Large intestine (tissue), 3 donors: ENCODE measurements around the gene CENPB. TPM values are rescaled to one million over a fixed set of nuclear protein-coding genes. Genes with fewer than 3 reads are reported as not detected.
"Not testable (repeated sequence)": the region's sequence is repeated elsewhere in the genome, so short reads cannot be mapped to it uniquely, and the experiment has no call there.

Experiments used
- DNase-seq, 2 donors: peaks; one replicate each; pipeline versions ENCODE4 v3.0.0 to v3.0.0-alpha.2; 2013
- H3K27ac ChIP-seq: one replicate; pipeline ENCODE4 v1.5.1; 2013; ENCODE audit warnings: low read length
- H3K27me3 ChIP-seq: 2 replicates; pipeline ENCODE4 v1.6.1; 2013; ENCODE audit warnings: low read length; ENCODE audit not compliant: control insufficient read depth, insufficient read depth
- H3K36me3 ChIP-seq: 2 replicates; pipeline ENCODE4 v1.6.1; 2013; ENCODE audit warnings: low read length; ENCODE audit not compliant: control insufficient read depth, insufficient read depth
- H3K4me1 ChIP-seq: one replicate; pipeline ENCODE4 v1.6.1; 2013; ENCODE audit warnings: low read length; ENCODE audit not compliant: control insufficient read depth, insufficient read depth
- H3K4me3 ChIP-seq: one replicate; pipeline ENCODE4 v1.5.1; 2013; ENCODE audit warnings: low read length
- H3K9me3 ChIP-seq: one replicate; pipeline ENCODE4 v1.6.1; 2013; ENCODE audit warnings: mild to moderate bottlenecking, low read depth, low read length, moderate library complexity; ENCODE audit not compliant: control insufficient read depth
- WGBS: methylation state at CpG from one replicate; pipeline ENCODE4 v1.1.5; 2013; ENCODE audit warnings: low lambda C conversion rate; ENCODE audit not compliant: insufficient coverage; 5-methylcytosine and 5-hydroxymethylcytosine counted together
- polyA plus RNA-seq: library from polyadenylated mRNA; unstranded; fragments of 120-200 nt; gene quantifications from one replicate; pipeline ENCODE4 v1.2.1, GENCODE V29; 2013

The CENPB gene
- polyA plus RNA-seq, 1 donor, result 57.5 TPM

- not testable (repeated sequence) for H3K27ac ChIP-seq, H3K27me3 ChIP-seq, DNase-seq, H3K4me3 ChIP-seq
- Histone ChIP-seq H3K9me3 (peaks cover 12% of the 10 kb centered on the region), H3K4me1 (peaks cover 23% of the 10 kb centered on the region), H3K36me3 (peaks cover 13% of the 10 kb centered on the region)
- WGBS, result no CpG with 5 or more reads among the region's 4 CpGs
These were observed 2.7 kb upstream of the CENPB start for GRCh38 chr20:3789201-3789600.

DNA sequence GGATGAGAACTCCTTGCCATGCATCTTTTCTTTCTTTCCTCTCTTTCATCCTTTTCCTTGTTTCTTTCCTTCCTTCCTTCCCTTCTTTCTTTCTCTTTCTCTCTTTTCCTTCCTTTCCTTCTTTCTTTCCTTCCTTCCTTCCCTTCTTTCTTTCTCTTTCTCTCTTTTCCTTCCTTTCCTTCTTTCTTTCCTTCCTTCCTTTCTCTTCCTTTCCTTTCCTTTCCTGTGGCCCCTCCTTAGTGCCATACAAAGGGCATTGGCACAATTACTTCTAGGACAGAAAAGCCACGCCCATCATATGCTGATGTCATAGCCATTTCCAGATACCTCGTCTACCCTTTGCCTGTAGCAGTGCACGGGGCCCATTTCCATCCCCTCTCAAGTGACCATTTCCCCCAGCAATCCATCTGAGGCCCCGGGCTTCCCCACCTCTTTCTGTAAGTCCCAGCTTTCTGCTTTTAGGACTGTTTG is 2.2 kb upstream of the CENPB start:
- no peak overlapping the region for H3K27ac ChIP-seq
- no peaks in the 10 kb centered on the region for H3K27me3 ChIP-seq
- H3K4me1 ChIP-seq, result peaks cover 26% of the 10 kb centered on the region
- H3K4me3 ChIP-seq, result no peak overlapping the region
- 100% methylated on average over 1 of the region's 4 CpGs for WGBS
- peaks cover 15% of the 10 kb centered on the region for H3K36me3 ChIP-seq
- peaks cover 12% of the 10 kb centered on the region for H3K9me3 ChIP-seq
- peak; percentile 65 to 81 for DNase-seq

DNA sequence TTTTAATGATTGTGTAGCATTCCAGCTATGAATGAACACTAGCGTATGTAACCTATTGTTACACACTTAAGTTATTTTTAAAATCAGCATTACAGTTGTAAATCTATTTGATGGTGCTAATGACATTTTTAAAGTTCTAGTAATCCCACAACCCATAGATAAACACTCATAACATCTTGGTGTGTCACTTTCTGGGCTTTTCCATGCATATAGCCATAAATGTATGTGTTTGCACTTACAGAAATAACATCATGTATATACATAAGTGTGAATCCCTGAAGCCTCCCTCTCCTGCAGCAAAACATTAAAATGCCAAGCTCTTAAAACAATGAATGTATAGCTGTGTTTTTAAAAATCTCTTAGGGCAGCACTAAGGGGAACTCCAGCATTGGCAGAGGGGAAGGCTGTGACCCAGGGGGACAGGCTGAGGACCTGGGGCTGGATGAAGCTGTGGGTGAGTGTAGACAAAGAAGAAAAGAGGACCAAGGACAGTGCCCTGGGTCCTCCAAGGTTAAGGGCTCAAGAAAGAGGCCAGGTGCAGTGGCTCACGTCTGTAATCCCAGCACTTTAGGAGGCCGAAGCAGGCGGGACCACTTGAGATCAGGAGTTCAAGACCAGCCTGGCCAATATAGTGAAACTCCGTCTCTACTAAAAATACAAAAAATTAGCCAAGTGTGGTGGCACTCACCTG is 929 bp upstream of the CENPB start:
- DNase-seq, result no peak
- Histone ChIP-seq H3K4me3 (peak overlapping the region; percentile 32), H3K27ac (no peak overlapping the region), H3K27me3 (no peaks in the 10 kb centered on the region), H3K36me3 (peaks cover 22% of the 10 kb centered on the region), H3K9me3 (peaks cover 12% of the 10 kb centered on the region), H3K4me1 (peaks cover 38% of the 10 kb centered on the region)
- WGBS, result no CpG with 5 or more reads among the region's 5 CpGs

DNA sequence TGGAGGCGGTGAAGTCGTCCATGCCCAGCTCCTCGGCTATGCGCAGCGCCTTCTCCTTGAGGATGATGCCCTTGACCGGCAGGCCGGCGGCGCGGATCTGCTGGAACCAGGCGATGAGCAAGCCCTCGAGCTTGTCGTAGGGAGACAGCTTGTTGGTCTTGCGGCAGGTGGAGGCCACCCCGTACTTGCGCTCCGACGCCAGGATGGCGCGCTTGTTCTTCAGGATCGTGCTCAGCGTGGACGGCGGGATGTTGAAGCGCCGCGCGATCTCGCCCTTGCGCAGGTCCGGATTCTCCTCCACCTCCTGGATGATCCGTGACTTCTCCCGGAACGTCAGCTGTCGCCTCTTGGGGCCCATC is 435 bp downstream of the CENPB start:
- peak; percentile 56 to 78 for DNase-seq
- H3K27me3 ChIP-seq, result no peaks in the 10 kb centered on the region
- H3K36me3 ChIP-seq, result peaks cover 22% of the 10 kb centered on the region
- peak overlapping the region; percentile 68 for H3K27ac ChIP-seq
- peak overlapping the region; percentile 71 for H3K4me3 ChIP-seq
- H3K9me3 ChIP-seq, result peaks cover 12% of the 10 kb centered on the region
- H3K4me1 ChIP-seq, result peaks cover 50% of the 10 kb centered on the region
- no CpG with 5 or more reads among the region's 35 CpGs for WGBS

DNA sequence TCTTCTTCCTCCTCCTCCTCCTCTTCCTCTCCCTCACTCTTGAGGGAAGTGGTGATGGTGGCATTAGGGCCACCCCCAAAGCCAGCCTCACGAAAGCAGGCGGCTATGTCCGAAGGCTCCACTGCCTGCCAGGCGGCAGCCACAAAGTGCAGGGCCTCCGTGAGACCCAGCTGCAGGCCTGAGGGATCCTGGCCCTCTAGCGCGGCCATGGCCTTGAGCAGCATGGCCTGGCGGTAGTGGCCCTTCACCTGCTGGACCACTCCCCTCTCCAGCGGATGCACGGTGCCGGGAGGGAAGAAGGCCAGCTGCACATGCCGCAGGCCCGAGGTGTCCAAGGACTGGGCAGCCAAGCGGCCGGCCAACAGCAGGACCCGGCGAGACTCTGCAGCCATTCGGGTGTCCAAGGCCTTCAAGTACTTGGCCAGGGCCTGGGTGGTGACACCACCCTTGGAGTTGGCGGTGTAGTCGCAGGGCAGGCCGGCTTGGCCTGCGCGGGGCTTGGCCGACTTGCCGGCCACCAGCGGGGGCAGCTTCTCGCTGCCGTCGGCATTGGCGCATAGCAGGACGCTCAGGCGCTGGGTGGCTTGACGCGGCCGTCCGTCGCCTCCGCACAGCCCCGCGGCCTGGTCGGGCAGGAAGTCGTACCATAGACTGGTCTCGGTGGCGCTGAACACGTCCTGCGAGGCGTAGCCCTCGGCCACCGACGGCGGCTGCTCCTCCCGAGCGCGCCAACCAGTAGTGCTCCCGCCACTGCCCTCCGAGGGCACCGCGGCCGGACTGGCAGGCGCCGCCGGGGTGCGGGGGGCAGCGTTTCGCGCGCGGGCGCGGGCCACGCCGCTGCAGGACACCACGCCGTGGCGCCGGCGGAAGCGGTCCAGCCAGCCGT is 1.1 kb downstream of the CENPB start:
- WGBS, result no CpG with 5 or more reads among the region's 79 CpGs
- H3K4me1 ChIP-seq, result peaks cover 56% of the 10 kb centered on the region

DNA sequence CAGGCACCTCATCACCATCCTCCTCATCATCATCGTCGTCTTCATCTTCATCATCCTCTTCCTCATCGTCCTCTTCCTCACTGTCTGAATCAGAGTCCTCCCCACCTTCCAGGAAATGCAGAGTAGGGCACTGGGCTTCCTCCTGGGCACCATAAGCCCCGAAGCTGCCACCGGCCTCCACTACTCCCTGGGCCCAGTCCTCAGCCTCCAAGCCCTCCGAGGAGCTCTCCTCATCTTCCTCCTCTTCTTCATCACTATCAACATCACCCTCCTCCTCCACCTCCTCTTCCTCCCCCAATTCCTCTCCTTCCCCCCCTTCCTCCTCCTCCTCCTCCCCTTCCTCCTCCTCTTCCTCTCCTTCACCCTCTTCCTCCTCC is 1.7 kb downstream of the CENPB start:
- Histone ChIP-seq H3K27ac (no peak overlapping the region), H3K4me3 (peak overlapping the region; percentile 11), H3K9me3 (peaks cover 12% of the 10 kb centered on the region), H3K36me3 (peaks cover 22% of the 10 kb centered on the region), H3K27me3 (peaks cover under 1% of the 10 kb centered on the region), H3K4me1 (peaks cover 56% of the 10 kb centered on the region)
- WGBS, result 95% methylated on average over 4 of the region's 6 CpGs
- DNase-seq, result no peak

More for the DNA sequence above, 1.1 kb downstream of the CENPB start:
- H3K27ac ChIP-seq, result peak overlapping the region; percentile 68
- H3K9me3 ChIP-seq, result peaks cover 12% of the 10 kb centered on the region
- H3K27me3 ChIP-seq, result no peaks in the 10 kb centered on the region
- peak overlapping the region; percentile 71 for H3K4me3 ChIP-seq
- peak in 1 of 2 donors; percentile 47 for DNase-seq
- peaks cover 22% of the 10 kb centered on the region for H3K36me3 ChIP-seq

- H3K27me3 ChIP-seq, result peaks cover 6% of the 10 kb centered on the region
- H3K4me3 ChIP-seq, result peak overlapping the region; percentile 11
- H3K36me3 ChIP-seq, result peaks cover 22% of the 10 kb centered on the region
- peak overlapping the region; percentile 69 for H3K27ac ChIP-seq
- peaks cover 12% of the 10 kb centered on the region for H3K9me3 ChIP-seq
- peaks cover 56% of the 10 kb centered on the region for H3K4me1 ChIP-seq
- DNase-seq, result no peak
- no CpG with 5 or more reads among the region's 17 CpGs for WGBS
These were observed 2.2 kb downstream of the CENPB start for GRCh38 chr20:3784216-3784853.

- Histone ChIP-seq H3K4me3 (no peak overlapping the region), H3K4me1 (peaks cover 56% of the 10 kb centered on the region), H3K9me3 (peaks cover 15% of the 10 kb centered on the region), H3K27me3 (peaks cover 12% of the 10 kb centered on the region), H3K27ac (peak overlapping the region; percentile 69), H3K36me3 (peaks cover 22% of the 10 kb centered on the region)
- no CpG with 5 or more reads among the region's 10 CpGs for WGBS
- DNase-seq, result peak in 1 of 2 donors; percentile 54
These were observed 2.9 kb downstream of the CENPB start for GRCh38 chr20:3783511-3784195.

- no CpG with 5 or more reads among the region's 2 CpGs for WGBS
- Histone ChIP-seq H3K4me3 (no peak overlapping the region), H3K4me1 (peaks cover 59% of the 10 kb centered on the region), H3K9me3 (peaks cover 15% of the 10 kb centered on the region), H3K36me3 (peaks cover 22% of the 10 kb centered on the region), H3K27me3 (peaks cover 18% of the 10 kb centered on the region), H3K27ac (peak overlapping the region; percentile 79)
- peak; percentile 86 to 93 for DNase-seq
These were observed 3.5 kb downstream of the CENPB start for GRCh38 chr20:3783068-3783489.

DNA sequence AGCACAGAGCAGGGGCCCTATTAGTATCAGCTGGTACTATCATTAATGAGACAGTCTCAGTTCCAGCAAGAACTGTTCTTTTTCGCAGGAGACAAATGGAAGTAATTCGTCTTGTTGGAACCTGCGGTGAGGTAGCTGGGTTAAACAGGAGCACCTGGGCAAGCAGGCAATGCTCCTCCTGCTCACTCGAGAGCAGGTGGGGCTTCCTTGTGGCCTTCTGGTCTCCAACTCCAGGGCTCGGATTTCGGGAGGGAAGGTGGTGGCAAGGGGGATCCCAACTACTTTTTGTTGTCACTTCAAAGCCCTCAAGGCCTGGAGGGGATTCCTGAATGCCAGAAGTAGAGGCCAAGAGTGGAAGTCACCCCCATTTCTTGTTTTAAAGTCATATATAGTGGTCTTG is 3.9 kb downstream of the CENPB start:
- Histone ChIP-seq H3K4me3 (no peak overlapping the region), H3K4me1 (peaks cover 63% of the 10 kb centered on the region)
- no CpG with 5 or more reads among the region's 6 CpGs for WGBS

More for the DNA sequence above, 3.9 kb downstream of the CENPB start:
- peaks cover 15% of the 10 kb centered on the region for H3K9me3 ChIP-seq
- H3K36me3 ChIP-seq, result peaks cover 22% of the 10 kb centered on the region
- DNase-seq, result no peak
- H3K27me3 ChIP-seq, result peaks cover 23% of the 10 kb centered on the region
- H3K27ac ChIP-seq, result peak overlapping the region; percentile 79
